NCI-H1105 treated with DMSO at 0.1 percent for 48 hours (cell line): ENCODE data around the gene LTB4R.
A peak's percentile ranks its signal among the peaks of the same experiment; 100 is the strongest.
"Not testable (repeated sequence)": the region's sequence is repeated elsewhere in the genome, so short reads cannot be mapped to it uniquely, and the experiment has no call there.

ENCODE experiments used
- DNase-seq: peaks from one replicate; lab custom pipeline; 2025; lab: John Stamatoyannopoulos, UW

The LTB4R gene

GRCh38 chr14:24343795-24344660 lies 32.7 kb downstream of the LTB4R start:
- DNase-seq: no peak

GRCh38 chr14:24347134-24347533 lies 35.8 kb downstream of the LTB4R start:
- no peak for DNase-seq

GRCh38 chr14:24348186-24348585 lies 36.9 kb downstream of the LTB4R start:
- DNase-seq: no peak

- DNase-seq: no peak
Measured at GRCh38 chr14:24349742-24350141, 38.4 kb downstream of the LTB4R start.

GRCh38 chr14:24351517-24351916 lies 40.2 kb downstream of the LTB4R start:
- DNase-seq: peak; percentile 14

- DNase-seq: no peak
Measured at GRCh38 chr14:24353559-24354481, 42.5 kb downstream of the LTB4R start.

- not testable (repeated sequence) for DNase-seq
Measured at GRCh38 chr14:24354482-24354825, 43.2 kb downstream of the LTB4R start.

GRCh38 chr14:24355009-24355408 lies 43.7 kb downstream of the LTB4R start:
- no peak for DNase-seq

- DNase-seq: no peak
Measured at GRCh38 chr14:24356208-24356607, 44.9 kb downstream of the LTB4R start.

GRCh38 chr14:24360281-24360680 lies 49.0 kb downstream of the LTB4R start:
- no peak for DNase-seq

- no peak for DNase-seq
Measured at GRCh38 chr14:24361326-24361725, 50.0 kb downstream of the LTB4R start.

- DNase-seq: no peak
Measured at GRCh38 chr14:24362241-24362960, 51.1 kb downstream of the LTB4R start.

GRCh38 chr14:24363401-24363800 lies 52.1 kb downstream of the LTB4R start:
- no peak for DNase-seq

- no peak for DNase-seq
Measured at GRCh38 chr14:24364841-24365240, 53.5 kb downstream of the LTB4R start.

GRCh38 chr14:24365600-24366412 lies 54.5 kb downstream of the LTB4R start:
- DNase-seq: peak; percentile 85

GRCh38 chr14:24366413-24366720 lies 55.1 kb downstream of the LTB4R start:
- DNase-seq: no peak

- DNase-seq: peak; percentile 97
Measured at GRCh38 chr14:24366721-24367513, 55.6 kb downstream of the LTB4R start.
